GM12891 (cell line): Measurements from ENCODE around the gene THOC7.

ENCODE experiments used
- POLR2A ChIP-seq: IDR thresholded peaks from 2 replicates; pipeline ENCODE4 v1.6.1; 2011; ENCODE audit warnings: low read depth, low read length, control low read depth
- POLR2AphosphoS5 ChIP-seq: IDR thresholded peaks from 2 replicates; pipeline ENCODE4 v1.6.1; 2011; ENCODE audit warnings: low read depth, low read length, control low read depth
- TAF1 ChIP-seq: IDR thresholded peaks from 2 replicates; pipeline ENCODE4 v1.6.1; 2011; ENCODE audit warnings: low read depth, low read length, control low read depth

- TF ChIP-seq POLR2A (no peak), POLR2AphosphoS5 (no peak), TAF1 (no peak)
These were observed 10.5 kb downstream of the THOC7 start for GRCh38 chr3:63853106-63853505.
